ENCODE data around the gene KRT81.

KRT81 gene

DNA sequence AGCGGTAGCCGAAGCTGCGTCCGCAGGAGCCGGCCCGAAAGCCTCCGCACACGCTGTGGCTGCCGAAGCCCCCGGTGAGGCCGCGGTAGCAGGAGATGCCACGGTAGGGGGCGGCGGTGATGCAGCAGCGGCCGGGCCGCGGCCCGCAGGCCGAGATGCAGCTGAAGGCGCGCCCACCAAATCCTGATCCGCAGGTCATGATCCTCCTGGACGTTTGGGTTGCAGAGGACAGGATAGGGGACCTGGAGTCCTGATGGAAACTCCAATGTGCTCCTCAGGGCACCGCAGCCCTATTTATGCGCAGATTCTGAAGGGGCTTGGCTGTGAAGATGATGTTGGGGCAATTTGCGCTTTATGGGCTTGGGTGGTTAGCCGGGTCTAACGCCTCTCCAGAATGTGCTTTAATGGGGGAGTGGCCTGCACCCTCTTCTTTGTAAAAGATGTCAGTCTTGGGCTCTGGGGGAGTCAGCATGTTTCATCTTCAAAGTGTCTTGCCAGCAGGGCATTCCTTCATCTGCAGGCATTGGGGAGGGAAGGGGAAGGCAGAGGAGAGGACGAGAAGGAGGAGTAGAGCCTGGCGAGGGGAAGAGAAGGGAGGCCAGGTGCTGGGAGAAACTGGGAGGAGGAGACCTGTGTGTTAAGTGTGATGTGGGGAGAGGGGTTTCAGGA is at the start of gene KRT81:
KRT81 (minus strand) TSS at position 268 of the 669 bp plus-strand sequence; CDS start at position 199, 69 bp downstream.
- DNase-seq = no peak

DNA sequence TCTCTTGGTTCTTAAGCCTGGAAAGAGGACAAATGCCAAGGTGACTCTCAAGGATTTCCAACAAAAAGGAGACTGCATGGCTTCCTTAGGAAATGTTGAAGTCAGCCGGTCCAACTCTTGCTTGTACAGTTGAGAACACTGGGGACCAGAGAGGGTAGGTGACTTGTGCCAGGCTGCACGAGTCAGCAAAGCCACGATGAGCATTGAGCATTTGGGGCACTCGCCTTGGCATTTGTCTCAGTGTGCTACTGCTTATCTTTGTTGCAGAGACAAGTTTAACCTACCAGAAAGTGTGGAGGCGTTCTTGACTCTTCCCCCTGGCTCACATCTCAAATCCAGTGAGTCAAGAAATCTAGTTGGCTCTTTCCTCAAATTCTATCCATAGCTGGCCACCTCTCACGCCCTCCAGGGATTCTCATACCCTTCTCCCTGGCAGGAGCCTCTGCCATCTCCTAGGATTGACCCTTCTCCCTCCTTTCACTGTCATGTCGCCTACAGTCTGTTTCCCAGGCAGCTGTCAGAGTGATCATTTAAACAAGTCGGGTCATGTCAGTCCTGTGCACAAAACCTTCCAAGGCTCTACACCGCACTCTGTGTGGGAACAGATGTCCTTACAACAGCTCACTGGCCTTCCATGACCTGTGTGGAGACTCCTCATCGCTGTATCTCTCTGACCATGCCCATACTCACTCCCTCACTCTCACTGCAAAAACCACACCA is 47.1 kb upstream of the KRT81 start:
- DNase-seq = no peak

DNA sequence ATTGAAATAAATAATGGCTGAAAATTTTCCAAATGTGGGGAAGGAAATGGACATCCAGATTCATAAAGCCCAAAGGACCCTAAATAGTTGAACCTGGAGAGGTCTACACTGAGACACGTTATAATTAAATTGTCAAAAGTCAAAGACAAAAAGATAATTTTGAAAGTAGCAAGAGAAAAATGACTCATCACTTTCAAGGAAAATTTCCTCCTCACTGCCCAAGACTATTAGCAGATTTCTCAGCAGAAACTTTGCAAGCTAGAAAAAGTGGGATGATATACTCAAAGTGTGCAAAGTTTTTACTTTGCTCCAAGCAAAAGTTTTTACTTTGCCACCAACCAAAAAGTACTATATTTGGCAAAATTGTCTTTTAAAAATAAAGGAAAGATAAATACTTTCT is 45.7 kb upstream of the KRT81 start:
- no peak for DNase-seq

DNA sequence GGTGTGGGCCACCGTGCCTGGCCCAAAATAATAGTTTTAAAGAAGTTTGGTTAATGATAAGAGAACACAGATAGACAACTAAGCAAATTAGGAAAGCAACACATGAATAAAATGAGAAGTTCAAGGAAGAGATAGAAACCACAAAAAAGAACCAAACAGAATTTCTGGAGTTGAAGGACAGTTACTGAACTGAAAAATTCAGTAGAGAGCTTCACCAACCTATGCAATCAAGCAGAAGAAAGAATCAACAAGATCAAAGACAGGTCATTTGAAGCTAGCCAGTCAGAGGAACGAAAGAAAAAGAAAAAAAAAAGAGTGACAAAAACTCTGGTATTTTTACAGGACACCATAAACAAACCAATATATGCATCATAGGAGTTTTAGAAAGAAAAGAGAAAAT is 45.3 kb upstream of the KRT81 start:
- no peak for DNase-seq

DNA sequence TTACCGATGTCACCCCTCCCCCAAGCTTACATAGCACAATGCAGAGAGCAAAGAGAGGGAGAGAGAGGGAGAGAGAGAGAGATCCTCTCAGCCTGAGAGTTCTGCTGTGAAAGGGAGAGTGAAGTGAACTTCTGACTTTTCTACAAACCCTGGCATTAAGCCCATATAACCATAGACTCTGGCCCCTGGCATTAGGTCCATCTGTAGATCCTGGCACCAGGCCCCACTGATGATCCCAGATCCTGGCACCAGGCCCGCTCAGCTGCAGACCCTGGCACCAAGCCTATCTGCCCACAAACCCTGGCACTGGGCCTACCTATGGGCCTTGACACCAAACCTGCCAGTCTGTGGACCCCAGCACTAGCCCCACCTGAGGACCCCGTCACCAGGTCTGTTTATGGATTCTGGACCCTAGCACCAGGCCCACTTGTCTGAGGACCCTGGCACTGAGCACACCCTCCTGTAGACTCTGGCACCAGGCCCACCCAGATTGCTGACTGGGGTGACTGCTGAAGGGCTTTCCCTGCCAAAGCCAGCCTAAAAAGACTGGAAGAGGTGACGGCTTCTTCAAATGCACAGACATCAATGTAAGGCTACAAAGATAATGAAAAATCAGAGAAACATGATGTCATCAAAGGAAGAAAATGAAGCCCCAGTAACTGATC is 44.4 kb upstream of the KRT81 start:
- DNase-seq = no peak

DNA sequence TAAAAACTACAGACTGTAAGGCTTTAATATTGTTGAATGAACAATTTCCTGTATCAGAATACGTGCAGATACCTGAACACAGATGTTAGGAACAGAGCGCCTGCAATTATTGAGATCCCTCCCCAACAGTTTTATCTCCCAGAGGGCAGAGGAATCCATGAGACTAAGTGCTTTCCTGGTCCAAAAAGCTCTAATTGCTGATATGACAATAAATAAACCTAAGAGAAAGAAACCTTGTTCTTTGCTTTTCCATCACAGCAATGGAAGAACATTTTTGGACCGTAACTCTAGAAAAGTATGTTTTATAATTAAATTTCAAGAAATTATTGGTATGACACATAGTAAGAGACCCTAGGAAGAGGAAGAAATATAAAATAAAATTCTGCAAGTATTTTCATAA is 42.9 kb upstream of the KRT81 start:
- DNase-seq = no peak

DNA sequence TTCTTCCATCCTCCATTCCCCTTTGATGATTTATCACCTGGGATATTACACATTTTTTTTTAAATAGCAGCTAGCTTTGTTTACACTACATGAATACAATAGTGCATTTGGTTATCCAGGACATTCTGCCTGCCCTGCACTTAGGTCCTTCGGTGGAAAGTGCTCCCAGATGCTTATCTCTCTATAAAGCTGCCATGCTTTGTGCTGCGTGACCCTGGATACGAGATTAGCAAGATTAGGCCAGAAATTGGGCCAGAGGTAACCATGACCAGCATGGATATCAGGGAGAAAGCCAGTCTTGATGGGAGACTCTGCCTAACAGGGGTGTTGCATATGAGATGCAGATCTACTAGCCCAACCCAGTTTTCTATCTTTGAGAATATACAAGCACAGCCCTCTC is 42.0 kb upstream of the KRT81 start:
- no peak for DNase-seq

DNA sequence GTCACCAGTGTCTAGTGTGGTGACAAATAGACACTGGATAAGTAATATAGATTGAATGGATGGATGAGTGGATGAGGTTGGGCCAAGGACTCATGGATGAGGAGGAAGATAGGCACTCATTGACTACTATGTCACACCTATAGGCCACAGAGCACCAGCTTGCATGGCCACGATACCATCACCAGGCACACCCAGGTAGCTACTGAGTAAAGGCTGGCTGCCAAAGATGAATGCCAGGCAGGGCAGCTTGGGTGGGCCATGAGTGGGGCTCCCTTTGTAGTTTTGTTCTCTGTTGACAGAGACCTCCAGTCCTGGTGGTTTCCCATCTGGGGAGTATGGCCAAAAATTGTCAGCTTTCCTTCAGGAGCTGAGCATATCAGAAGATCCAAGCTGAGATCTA is 41.0 kb upstream of the KRT81 start:
- no peak for DNase-seq

DNA sequence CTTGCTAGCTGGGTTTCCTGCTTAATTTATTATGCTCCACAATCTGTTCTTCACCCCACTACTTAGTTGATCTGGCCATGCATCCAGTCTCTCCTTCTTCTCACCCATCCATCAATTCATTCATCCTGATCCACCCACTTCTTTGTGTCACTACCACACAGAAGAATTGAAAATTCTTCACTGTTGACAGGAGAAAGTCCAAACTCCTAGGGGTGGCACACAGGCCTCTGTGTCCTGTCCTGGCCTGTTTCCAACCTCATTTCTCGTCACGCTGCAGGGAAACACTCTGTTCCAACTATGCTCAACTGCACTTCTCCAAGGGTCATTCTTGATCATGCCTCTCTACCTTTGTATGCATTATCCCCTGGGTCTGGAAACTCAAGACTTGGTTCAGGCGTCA is 40.5 kb upstream of the KRT81 start:
- DNase-seq = no peak

DNA sequence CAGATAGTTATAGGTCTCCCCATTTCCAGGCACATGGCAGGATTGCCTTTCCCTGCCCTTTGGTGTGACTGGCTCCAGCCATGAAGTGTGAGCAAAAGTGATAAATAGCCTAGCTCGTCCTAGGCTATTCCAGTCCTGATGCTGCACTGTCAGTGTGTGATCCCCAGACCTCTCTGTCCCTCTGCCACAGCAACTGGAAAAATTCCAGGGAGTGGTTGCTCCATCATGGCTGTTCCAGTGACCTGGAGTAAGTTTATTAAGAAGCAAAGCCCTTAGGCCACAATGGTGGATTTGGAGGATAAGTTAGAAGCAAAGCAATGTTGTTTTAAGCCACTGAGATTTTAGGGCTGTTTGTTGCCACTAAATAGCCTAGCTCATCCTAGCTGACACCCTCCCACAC is 39.7 kb upstream of the KRT81 start:
- no peak for DNase-seq

DNA sequence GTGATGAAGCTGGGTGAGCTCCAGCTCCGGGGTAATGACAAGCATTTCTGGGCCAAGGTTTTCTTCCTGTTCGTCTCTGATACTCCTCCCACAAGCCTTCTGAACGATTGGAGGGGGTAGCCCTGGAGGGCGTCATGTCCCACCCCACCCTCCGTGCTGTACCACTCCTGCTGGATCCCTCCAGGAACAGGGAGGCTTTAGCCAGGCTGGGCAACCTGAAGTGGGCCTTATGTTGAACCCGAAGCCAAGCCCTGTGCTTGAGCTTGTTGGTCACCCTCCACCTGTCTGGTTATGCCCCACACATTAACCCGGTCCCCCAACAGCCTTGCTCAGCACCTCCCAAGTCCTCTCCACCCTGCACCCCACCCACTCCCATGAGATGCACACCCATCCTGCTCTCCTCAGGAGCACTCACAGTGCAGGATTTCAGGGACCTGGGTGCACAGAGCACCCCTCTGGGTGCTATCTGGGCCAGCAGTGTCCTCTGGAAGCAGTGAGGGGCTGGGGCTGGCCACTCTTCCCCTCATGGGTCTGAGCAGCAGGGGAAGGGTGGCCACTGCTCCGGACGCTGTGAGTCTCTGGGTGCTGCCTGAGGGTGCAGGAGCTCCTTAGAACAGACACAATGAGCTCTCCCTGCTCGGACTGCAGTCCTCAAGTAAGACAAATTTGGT is 36.6 kb upstream of the KRT81 start:
- no peak for DNase-seq

DNA sequence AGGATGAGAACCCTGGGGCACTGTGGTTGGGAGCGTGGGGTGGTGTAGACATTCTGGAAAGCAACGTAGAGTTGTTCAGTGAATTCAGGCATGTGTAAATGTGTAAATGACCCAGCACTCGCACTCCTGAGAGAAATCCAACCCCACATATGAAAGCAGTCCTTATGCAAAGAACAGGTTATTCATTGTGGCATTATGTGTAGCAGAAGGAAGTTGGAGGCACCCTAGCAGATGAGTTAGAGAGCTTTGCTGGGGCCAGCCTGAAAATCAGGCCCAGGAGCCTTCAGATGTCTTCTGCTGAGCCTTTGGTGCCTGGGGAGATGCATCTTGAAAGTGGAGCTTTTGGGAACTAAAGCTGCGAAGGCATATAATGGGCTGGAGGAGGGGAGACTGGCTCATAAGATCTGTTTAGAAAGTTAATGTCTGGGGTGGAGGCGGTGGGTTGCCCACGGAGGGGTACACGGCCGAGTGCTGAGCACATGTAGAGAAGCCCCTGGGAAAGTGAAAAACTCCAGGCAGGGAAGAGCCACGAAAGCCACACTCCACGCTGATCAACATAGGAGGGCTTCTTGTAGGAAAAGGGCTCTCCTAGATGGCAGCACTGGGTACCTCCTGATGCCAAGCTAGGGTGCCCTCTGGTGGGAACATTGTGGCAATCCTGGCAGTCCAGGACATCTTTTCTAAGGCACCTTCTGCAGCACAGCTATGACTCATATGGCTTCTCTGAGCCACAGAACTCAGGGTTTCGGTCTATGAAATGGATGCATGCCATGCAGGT is 35.9 kb upstream of the KRT81 start:
- peak; percentile 76 to 79 for DNase-seq

DNA sequence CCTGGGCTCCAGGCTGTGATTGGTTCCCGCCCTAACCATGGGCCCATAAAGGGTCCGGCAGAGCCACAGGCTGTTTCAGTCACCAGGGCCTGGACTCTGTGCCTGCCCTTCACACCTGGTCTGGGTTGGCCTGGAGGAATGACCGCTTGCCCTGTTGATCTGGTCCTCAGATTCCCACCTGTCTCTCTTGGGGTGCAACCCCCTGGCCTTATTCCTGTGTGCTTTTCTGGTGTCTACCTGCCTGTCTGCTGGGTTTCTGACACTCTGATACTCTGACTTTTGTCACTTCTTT is 32.8 kb upstream of the KRT81 start:
- DNase-seq = no peak

DNA sequence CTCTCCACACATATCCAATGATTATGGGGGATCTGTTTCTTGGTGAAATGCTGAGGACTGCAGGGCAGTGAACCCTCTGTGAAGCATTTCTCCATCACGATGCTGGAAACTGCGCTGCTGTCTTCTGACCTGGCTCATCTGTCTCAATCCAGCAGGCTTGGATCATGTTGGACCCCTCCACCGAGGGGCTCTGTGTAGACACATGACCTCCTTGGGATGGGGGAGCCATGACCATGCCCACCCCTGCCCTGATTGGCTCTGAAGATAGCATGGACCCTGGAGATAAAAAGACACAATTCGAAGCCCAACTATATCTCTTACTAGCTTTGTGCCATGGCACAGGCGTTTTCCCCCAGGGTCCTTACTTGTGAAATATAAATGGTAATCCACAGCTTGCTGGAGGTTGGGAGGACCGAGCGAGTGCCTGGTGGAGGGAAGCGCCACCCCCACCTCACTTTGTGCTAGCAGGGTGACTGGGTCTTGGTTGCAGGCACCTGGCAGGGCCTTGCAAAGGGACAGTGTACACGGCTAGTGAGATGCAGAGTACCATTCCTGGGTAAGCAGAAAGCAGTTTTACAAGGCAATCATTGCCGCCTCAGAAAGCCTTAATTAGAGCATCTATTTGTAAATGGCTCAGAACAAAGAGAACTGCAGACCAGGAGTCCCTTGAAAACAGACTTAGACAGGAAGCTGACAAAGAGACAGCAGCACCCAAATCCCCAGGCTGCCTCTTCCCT is 32.2 kb upstream of the KRT81 start:
- no peak for DNase-seq

DNA sequence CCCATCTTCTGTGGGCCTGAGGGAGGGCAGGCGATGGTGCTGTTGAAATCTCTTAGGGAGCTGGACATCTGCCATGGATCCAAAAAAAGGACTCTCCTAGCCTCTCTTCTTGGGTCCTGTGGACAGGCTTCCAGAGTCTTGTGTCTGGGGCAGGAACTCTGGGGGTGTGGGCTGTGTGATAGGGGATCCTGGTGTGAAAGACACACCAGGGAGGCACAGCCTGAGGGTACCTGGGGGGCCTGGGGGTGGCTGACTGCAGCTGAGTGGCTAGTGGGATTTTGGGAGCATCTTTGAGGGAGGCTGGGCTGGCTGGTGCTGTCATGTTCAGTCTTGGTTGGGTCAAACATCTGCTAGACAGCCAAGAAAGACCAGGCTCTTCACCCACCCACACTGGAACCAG is 31.7 kb upstream of the KRT81 start:
- DNase-seq = no peak

DNA sequence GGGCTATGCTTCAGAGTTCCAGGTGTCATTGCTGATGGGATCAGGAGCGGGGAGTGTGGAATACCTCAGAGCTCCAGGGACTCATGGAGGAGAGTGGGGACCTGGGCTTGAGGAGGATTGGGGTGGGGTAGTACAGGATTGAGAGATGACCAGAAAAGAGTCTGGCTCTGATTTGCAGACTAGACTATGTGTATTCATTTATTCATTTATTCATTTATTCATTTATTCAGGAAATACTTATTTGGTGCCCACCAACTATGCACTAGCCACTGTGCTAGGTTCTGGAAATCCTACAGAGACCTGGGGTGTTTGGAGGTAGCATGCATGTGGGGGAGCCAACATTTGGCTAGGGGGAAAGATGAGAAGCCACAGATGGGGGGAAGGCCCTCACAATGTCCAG is 30.7 kb upstream of the KRT81 start:
- no peak for DNase-seq

DNA sequence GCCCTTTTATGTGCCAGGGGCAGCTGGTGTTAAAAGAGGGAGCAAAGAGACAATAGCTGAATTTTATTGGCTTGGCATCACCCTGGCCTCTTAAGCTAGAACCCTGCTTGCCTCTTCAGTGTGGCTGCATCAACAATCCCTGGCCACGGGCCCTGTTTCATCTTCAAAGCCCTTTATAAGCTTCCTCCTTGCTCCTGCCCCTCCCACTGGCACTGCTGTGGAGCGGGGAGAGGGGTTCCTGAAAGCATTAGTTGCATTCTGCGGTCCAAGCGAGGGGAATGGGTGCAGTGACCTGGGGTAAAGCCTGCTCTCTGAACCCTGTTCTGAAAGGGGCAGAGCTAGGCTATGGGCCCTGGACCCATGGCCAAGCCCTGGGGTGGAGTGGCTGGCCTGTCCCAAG is 30.1 kb upstream of the KRT81 start:
- no peak for DNase-seq

DNA sequence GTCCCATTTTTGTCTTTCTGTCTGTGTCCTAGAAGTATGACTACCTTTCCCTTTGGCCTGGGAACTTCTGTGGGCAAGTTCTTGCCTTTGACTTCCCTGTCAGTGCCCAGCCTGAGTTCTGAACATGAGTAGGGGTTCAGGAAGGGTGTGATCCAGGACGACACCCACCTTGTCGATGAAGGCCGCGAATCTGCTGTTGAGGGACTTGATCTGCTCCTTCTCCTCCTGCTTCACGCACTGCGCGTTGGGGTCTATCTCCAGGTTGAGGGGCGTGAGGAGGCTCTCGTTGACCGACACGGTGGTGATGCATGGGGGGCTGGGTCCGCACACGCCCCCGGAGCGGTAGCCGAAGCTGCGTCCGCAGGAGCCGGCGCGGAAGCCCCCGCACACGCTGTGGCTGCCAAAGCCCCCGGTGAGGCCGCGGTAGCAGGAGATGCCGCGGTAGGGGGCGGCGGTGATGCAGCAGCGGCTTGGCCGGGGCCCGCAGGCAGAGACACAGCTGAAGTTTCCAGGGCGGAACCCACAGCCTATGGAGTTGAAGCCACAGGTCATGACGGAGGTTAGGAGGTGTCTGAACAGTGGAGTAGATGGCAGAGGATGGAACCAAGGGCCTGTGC is 29.6 kb upstream of the KRT81 start, which contains the start of gene KRT83:
KRT83 (minus strand) TSS at position 615 of the 617 bp plus-strand sequence; CDS start at position 552, 63 bp downstream.
- DNase-seq = no peak

DNA sequence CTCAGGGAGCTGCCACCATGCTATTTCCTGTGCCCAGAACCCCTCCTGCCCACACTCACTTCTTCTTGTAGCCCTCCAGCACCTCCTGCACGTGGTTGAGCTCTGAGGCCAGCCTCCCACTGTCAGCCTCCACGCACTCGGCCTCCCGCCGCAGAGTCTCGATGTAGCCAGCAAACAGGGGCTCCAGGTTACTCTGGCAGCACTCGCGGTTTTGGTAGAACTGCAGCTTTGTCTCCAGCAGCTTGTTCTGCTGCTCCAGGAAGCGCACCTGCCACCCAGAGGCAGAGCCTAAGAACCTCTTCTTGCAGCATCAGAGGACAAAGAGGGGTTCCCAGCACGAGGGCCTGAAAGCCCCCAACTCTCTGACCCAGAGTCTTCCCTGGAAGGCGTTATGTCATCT is 27.8 kb upstream of the KRT81 start:
- DNase-seq = no peak

DNA sequence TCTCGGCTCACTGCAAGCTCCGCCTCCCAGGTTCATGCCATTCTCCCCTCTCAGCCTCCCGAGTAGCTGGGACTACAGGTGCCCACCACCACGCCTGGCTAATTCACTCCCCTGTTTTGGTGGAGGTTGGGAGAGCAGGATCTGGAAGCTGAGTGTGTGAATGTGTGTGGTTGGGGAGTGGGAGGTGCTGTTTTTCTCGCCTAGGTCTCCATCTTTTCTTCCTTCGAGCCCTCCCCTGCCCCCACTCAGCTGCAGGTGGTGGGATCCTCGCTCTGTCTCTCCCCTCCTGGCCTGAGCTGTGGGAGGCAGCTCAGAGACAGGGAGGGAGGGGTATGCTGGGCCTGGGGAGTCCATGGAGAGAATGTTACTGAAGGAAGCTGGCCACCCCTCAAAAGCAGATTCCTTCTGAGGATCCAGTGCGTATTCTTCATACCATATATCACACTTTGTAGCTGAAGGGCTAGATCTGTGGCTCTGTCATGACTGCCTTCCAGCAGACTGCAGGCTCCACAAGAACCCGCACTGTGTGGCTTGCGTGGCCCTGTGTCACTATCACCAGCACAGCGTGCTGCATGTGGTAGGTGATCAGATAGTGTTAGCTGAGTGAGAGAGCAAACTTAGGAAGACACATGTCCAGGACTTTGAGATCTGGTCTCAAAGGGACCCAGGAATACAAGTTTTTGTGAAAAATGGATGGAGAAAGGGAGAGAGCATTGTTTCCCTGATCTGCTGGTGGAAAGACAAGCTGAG is 27.1 kb upstream of the KRT81 start:
- no peak for DNase-seq

DNA sequence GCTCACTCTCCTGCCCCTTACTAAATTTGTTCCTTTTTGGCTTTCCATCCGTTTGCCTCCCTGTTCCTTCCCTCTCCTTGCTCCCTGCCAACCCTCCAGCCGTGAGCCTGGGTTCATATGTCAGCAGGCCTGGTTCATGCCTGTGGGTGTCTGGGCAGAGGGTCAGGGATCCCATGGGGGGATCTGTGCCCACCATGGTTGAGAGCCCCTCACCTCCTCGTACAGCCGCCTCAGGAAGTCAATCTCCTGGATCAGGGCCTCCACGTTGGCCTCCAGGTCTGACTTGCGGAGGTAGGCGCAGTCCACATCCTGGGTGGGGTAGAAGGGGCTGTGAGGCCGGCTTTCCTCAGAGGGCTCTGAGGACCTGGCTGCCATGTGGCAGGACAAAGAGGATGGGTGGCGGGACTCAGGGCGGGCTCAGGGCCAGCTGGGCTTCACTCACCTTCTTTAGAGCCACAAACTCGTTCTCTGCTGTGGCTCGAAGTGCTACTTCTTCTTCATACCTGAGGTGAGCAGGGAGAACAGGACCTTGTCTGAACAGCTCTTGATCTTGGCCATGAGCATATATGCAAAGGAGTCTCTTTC is 26.2 kb upstream of the KRT81 start:
- DNase-seq = no peak
